ENCODE measurements around the gene HTR2B. TPM values are rescaled to one million over a fixed set of nuclear protein-coding genes. Genes with fewer than 3 reads are reported as not detected.

Gene HTR2B
- 3.1 and 3.9 TPM in 2 replicates for total RNA-seq
- long read RNA-seq, transcript HTR2B-201 (4 exons, 2,246 nt): major isoform, 20 of 54 reads
- long read RNA-seq, partial matches to known transcripts: 6 of 54 reads
- long read RNA-seq, other reads (novel, unspliced or antisense): 28 of 54 reads

DNA sequence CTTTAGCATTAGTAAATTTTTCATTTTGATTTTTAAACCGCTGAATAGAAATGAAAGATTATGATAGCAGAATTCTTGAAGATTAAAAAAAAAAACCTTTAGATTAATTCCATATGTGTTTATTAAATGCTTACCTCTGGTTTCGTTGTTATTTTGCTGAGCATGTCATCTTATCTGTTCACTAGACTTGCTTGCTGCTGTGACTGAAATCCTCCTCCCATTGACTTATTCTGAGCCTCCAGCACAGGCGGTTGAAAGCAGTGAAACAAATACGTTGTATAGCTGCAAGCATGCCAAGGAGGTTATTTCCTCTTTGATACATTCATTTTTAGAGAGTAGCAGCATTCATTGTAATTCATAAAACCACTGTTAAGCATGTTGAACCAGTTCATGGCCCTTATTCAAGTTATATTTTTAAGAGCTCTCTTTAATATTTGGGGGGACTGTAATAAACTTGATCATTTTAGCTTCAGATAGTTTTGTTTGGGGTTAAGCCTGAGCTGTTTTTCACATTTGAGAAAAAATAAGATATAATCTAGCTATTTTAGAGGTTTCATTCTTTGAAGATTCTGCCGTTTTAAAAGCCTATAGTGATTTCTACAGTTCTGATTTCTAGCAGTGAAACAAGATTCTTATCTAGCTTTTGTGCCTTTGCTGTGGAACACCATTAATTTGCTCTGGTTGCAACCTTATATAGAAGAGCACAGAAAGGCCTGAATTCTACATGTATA is at the start of gene HTR2B:
Gene HTR2B (minus strand): TSS at position 205 of the 731 bp plus-strand sequence. CDS start 1,278 bp downstream, outside the sequence.
- Mint-ChIP-seq H3K27me3 (ENCODE audit: unreplicated experiment) (no peaks in the 10 kb centered on the region), H3K36me3 (ENCODE audit: unreplicated experiment) (peaks cover 4% of the 10 kb centered on the region), H3K9me3 (ENCODE audit: unreplicated experiment) (no peaks in the 10 kb centered on the region), H3K4me1 (ENCODE audit: unreplicated experiment) (peaks cover 58% of the 10 kb centered on the region), H3K4me3 (ENCODE audit: unreplicated experiment) (peak within 1 kb of the TSS; percentile 51), H3K27ac (ENCODE audit: unreplicated experiment) (peak within 1 kb of the TSS; percentile 83)
- TF ChIP-seq, protein P1, sequence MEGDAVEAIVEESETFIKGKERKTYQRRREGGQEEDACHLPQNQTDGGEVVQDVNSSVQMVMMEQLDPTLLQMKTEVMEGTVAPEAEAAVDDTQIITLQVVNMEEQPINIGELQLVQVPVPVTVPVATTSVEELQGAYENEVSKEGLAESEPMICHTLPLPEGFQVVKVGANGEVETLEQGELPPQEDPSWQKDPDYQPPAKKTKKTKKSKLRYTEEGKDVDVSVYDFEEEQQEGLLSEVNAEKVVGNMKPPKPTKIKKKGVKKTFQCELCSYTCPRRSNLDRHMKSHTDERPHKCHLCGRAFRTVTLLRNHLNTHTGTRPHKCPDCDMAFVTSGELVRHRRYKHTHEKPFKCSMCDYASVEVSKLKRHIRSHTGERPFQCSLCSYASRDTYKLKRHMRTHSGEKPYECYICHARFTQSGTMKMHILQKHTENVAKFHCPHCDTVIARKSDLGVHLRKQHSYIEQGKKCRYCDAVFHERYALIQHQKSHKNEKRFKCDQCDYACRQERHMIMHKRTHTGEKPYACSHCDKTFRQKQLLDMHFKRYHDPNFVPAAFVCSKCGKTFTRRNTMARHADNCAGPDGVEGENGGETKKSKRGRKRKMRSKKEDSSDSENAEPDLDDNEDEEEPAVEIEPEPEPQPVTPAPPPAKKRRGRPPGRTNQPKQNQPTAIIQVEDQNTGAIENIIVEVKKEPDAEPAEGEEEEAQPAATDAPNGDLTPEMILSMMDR (IDR thresholded peaks at IDR 0.05): no peak
- DNase-seq (ENCODE audit: extremely low spot score, unreplicated experiment): no peak

GRCh38 chr2:231174211-231174651 is 49.4 kb upstream of the HTR2B start:
- no peak for DNase-seq (ENCODE audit: extremely low spot score, unreplicated experiment)
- peaks cover 4% of the 10 kb centered on the region for H3K9me3 Mint-ChIP-seq (ENCODE audit: unreplicated experiment)
- no peak overlapping the region for H3K4me3 Mint-ChIP-seq (ENCODE audit: unreplicated experiment)
- H3K27me3 Mint-ChIP-seq (ENCODE audit: unreplicated experiment): no peaks in the 10 kb centered on the region
- peak overlapping the region; percentile 73 for H3K27ac Mint-ChIP-seq (ENCODE audit: unreplicated experiment)
- peaks cover 38% of the 10 kb centered on the region for H3K4me1 Mint-ChIP-seq (ENCODE audit: unreplicated experiment)
- H3K36me3 Mint-ChIP-seq (ENCODE audit: unreplicated experiment): peaks cover 34% of the 10 kb centered on the region
- TF ChIP-seq, protein P1 (IDR thresholded peaks at IDR 0.05): no peak

GRCh38 chr2:231172025-231172424 is 47.2 kb upstream of the HTR2B start:
- no peak for DNase-seq (ENCODE audit: extremely low spot score, unreplicated experiment)
- Mint-ChIP-seq H3K9me3 (ENCODE audit: unreplicated experiment) (peaks cover under 1% of the 10 kb centered on the region), H3K36me3 (ENCODE audit: unreplicated experiment) (peaks cover 44% of the 10 kb centered on the region), H3K4me1 (ENCODE audit: unreplicated experiment) (peaks cover 44% of the 10 kb centered on the region), H3K27me3 (ENCODE audit: unreplicated experiment) (no peaks in the 10 kb centered on the region), H3K27ac (ENCODE audit: unreplicated experiment) (no peak overlapping the region), H3K4me3 (ENCODE audit: unreplicated experiment) (no peak overlapping the region)
- TF ChIP-seq, protein P1 (IDR thresholded peaks at IDR 0.05): no peak

DNA sequence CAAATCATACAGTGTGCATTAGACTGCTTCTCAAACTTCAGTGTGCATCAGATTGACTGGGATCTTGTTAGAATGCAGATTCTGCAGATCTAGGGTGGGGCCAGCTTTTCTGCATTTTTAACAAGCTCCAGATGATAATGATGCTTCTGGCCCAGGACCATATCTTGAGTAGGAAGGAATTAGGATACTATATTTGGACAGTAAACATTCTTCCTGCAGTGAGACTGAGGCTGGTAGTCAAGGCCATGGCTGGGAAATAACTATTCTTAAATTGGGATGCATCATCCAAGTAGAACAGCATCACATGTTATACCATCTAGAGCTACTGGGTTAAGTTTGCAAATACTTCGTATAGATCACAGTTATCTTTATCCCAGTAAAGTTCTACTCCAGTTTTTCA is 45.2 kb upstream of the HTR2B start:
- H3K4me1 Mint-ChIP-seq (ENCODE audit: unreplicated experiment): peaks cover 48% of the 10 kb centered on the region
- no peaks in the 10 kb centered on the region for H3K27me3 Mint-ChIP-seq (ENCODE audit: unreplicated experiment)
- TF ChIP-seq, protein P1 (IDR thresholded peaks at IDR 0.05): no peak
- H3K4me3 Mint-ChIP-seq (ENCODE audit: unreplicated experiment): no peak overlapping the region
- H3K36me3 Mint-ChIP-seq (ENCODE audit: unreplicated experiment): peaks cover 47% of the 10 kb centered on the region
- no peak for DNase-seq (ENCODE audit: extremely low spot score, unreplicated experiment)
- H3K27ac Mint-ChIP-seq (ENCODE audit: unreplicated experiment): peak overlapping the region; percentile 90
- no peaks in the 10 kb centered on the region for H3K9me3 Mint-ChIP-seq (ENCODE audit: unreplicated experiment)

- Mint-ChIP-seq H3K36me3 (ENCODE audit: unreplicated experiment) (peaks cover 48% of the 10 kb centered on the region), H3K27me3 (ENCODE audit: unreplicated experiment) (no peaks in the 10 kb centered on the region), H3K9me3 (ENCODE audit: unreplicated experiment) (no peaks in the 10 kb centered on the region), H3K4me3 (ENCODE audit: unreplicated experiment) (no peak overlapping the region), H3K4me1 (ENCODE audit: unreplicated experiment) (peaks cover 51% of the 10 kb centered on the region), H3K27ac (ENCODE audit: unreplicated experiment) (peak overlapping the region; percentile 90)
- DNase-seq (ENCODE audit: extremely low spot score, unreplicated experiment): no peak
- TF ChIP-seq, protein P1 (IDR thresholded peaks at IDR 0.05): no peak
Measured at GRCh38 chr2:231169488-231169887, 44.6 kb upstream of the HTR2B start.
